Measurements from ENCODE around the gene RASGRF2.

Gene RASGRF2

DNA sequence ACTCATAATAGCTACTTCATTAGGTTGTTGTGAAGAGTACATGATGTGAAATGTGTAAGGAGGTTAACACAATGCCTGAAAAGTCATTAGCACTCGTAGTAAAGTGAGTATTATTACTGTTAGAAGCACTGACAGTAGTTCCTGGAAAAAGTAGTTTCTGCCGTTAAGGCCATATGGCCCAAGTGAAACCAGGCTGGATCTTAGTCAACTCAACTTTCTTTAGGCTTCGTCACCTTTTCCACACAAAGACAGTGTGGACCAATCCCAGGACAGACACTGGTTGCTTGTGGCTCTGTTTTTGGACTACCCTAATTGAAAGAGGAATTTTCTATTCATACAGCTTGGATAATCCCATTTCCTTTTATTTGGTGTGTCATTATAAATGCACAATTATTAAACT, 243.6 kb downstream of the RASGRF2 start:
- Mint-ChIP-seq H3K27ac (no peak overlapping the region), H3K4me1 (no peaks in the 10 kb centered on the region), H3K27me3 (ENCODE audit: low read depth, poor library complexity) (no peaks in the 10 kb centered on the region), H3K36me3 (ENCODE audit: low read depth) (peaks cover 10% of the 10 kb centered on the region), H3K9me3 (no peaks in the 10 kb centered on the region), H3K4me3 (no peak overlapping the region)
- TF ChIP-seq, protein P1, sequence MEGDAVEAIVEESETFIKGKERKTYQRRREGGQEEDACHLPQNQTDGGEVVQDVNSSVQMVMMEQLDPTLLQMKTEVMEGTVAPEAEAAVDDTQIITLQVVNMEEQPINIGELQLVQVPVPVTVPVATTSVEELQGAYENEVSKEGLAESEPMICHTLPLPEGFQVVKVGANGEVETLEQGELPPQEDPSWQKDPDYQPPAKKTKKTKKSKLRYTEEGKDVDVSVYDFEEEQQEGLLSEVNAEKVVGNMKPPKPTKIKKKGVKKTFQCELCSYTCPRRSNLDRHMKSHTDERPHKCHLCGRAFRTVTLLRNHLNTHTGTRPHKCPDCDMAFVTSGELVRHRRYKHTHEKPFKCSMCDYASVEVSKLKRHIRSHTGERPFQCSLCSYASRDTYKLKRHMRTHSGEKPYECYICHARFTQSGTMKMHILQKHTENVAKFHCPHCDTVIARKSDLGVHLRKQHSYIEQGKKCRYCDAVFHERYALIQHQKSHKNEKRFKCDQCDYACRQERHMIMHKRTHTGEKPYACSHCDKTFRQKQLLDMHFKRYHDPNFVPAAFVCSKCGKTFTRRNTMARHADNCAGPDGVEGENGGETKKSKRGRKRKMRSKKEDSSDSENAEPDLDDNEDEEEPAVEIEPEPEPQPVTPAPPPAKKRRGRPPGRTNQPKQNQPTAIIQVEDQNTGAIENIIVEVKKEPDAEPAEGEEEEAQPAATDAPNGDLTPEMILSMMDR (IDR thresholded peaks at IDR 0.05) = no peak
- DNase-seq = no peak

DNA sequence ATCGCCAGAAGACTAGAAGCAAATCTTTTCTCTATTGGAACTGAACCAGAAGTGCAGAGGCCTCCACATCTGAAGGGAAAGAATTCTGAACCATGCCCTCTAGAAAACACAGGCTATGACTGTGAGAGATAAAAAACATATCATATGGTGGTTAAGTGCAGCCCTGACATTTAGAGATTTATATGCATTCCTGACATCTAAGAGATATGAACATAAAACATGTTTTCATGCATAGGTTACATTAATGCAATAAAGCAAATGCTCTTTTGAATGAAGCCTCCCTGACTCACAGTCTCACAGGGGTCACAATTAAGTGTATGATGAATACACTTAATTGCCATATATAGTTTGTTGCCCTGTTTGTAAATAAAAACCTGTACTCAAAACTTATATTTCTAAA, 244.0 kb downstream of the RASGRF2 start:
- Mint-ChIP-seq H3K9me3 (no peaks in the 10 kb centered on the region), H3K4me3 (no peak overlapping the region), H3K27ac (no peak overlapping the region), H3K4me1 (no peaks in the 10 kb centered on the region), H3K27me3 (ENCODE audit: low read depth, poor library complexity) (no peaks in the 10 kb centered on the region), H3K36me3 (ENCODE audit: low read depth) (peaks cover 10% of the 10 kb centered on the region)
- DNase-seq = no peak
- TF ChIP-seq, protein P1 (IDR thresholded peaks at IDR 0.05) = no peak

DNA sequence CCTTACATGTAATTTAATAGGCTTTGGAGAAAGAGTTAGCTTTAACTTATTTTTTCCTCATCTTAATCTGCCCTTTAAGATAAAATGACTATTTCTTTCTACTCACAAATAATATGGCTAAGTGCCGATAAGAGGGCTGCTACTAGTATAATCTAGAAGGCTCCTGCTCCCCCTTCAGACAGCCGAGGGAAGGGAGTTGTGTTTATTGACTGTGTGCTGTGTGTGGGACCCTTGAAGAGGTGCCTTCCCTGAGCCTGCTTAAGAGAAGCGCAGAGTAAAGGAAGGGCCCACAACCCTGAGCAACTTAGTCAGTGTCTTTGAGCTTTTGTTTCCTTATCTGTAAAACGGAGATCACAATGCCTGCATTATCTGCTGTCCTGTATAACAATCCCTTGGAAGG, 244.9 kb downstream of the RASGRF2 start:
- Mint-ChIP-seq H3K27ac (no peak overlapping the region), H3K27me3 (ENCODE audit: low read depth, poor library complexity) (peaks cover under 1% of the 10 kb centered on the region), H3K9me3 (no peaks in the 10 kb centered on the region), H3K4me1 (no peaks in the 10 kb centered on the region), H3K4me3 (no peak overlapping the region), H3K36me3 (ENCODE audit: low read depth) (peaks cover 10% of the 10 kb centered on the region)
- TF ChIP-seq, protein P1 (IDR thresholded peaks at IDR 0.05) = no peak
- no peak for DNase-seq

DNA sequence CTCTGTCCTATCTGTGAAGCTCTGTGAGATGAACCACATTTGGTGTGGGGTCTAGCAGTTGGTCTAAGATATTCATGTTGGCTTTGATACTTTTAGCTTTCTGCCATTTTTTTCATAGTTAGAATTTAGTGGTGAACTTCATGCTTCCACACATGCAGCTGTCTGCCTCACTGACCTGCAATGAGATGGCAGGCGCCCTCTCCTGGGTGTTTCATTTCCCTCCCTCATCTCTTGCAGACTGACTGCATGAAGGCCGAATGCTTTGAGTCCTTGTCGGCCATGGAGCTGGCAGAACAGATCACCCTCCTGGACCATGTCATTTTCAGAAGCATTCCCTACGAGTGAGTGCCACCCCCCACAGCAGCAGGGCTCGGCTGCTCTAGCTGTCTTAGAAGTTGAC, 246.8 kb downstream of the RASGRF2 start:
- Mint-ChIP-seq H3K4me3 (no peak overlapping the region), H3K27ac (no peak overlapping the region), H3K4me1 (no peaks in the 10 kb centered on the region), H3K36me3 (ENCODE audit: low read depth) (peaks cover 4% of the 10 kb centered on the region), H3K9me3 (no peaks in the 10 kb centered on the region), H3K27me3 (ENCODE audit: low read depth, poor library complexity) (peaks cover 4% of the 10 kb centered on the region)
- TF ChIP-seq, protein P1 (IDR thresholded peaks at IDR 0.05) = no peak
- no peak for DNase-seq

DNA sequence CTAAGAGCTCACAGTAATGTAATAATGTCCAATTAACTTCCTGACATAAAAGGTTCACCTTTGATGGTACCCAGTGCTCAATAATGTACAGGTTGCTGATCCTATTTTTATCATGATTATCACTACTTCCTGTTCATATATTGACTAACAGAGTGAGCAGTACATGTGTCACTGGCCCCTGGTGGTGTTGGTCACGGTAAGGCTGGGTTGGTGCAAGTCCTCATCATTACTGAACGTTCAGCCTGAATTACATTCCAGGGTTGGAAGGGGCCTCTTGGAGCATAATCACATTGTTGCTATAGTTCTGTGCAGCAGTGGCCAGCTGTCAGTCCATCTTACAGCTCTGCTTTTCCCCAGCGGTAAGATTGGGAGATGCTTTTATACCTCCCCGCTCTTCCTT, 248.7 kb downstream of the RASGRF2 start:
- Mint-ChIP-seq H3K4me1 (no peaks in the 10 kb centered on the region), H3K36me3 (ENCODE audit: low read depth) (no peaks in the 10 kb centered on the region), H3K9me3 (no peaks in the 10 kb centered on the region), H3K27ac (no peak overlapping the region), H3K4me3 (no peak overlapping the region), H3K27me3 (ENCODE audit: low read depth, poor library complexity) (peaks cover 4% of the 10 kb centered on the region)
- TF ChIP-seq, protein P1 (IDR thresholded peaks at IDR 0.05) = no peak
- no peak for DNase-seq

DNA sequence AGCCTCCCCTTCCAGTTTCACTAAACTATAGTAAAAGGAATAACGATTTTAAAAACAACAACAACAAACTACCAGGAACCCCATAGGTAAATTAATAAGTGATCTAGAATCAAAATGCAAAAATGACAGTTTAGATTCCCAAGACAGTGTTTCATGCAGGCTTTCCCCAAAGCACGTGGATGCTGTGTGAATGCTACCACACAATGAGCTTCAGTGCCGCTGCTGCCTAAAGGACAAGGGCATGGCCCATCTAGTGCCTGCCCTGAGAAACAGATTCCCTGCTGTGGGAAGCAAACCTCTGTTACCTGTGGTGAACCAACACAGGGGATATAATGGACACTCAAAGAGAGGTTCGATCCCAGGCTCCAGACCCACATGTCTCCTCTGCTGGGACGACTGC, 249.2 kb downstream of the RASGRF2 start:
- no peak for DNase-seq
- Mint-ChIP-seq H3K9me3 (no peaks in the 10 kb centered on the region), H3K36me3 (ENCODE audit: low read depth) (no peaks in the 10 kb centered on the region)

More for the DNA sequence above, 249.2 kb downstream of the RASGRF2 start:
- Mint-ChIP-seq H3K4me3 (no peak overlapping the region), H3K4me1 (no peaks in the 10 kb centered on the region), H3K27me3 (ENCODE audit: low read depth, poor library complexity) (peaks cover 4% of the 10 kb centered on the region), H3K27ac (no peak overlapping the region)
- TF ChIP-seq, protein P1 (IDR thresholded peaks at IDR 0.05) = no peak

Data from nephron progenitor cell (in vitro differentiated cells).